GM21390 (cell line): ENCODE measurements around the gene ACOT2.

Experiments
- ATAC-seq: cut with Tn5 transposase; IDR thresholded peaks from one replicate; pipeline ENCODE4 v1.9.1; 2021; ENCODE audit not compliant: unreplicated experiment

Gene ACOT2

GRCh38 chr14:73613046-73613383, 44.0 kb downstream of the ACOT2 start:
- peak; percentile 9 for ATAC-seq

DNA sequence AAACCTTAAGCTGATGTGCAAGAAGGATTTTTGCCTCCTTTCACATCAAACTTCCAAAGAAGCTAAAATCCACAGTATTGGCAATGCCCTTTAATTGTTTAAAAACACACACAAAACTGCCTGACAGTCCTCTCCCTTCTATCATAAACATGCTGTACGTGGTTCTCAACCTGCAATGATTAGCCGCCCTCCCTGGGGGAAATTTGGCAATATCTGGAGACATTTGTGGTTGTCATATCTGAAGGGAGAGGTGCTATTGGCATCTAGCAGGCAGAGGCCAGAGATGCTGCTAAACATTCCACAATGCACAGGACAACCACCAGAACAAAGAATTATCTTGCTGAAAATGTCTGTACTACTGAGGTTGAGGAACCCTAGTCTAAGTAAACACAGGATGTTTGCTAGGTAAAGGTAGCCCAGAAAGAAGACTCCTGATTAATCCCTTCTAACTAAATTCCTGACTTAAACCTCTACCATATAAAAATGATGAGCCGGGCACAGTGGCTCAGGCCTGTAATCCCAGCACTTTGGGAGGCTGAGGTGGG, 44.5 kb downstream of the ACOT2 start:
- ATAC-seq, result no peak

- ATAC-seq, result no peak
These were observed 47.8 kb downstream of the ACOT2 start for GRCh38 chr14:73616831-73617230.

- ATAC-seq, result no peak
These were observed 50.5 kb downstream of the ACOT2 start for GRCh38 chr14:73619524-73619923.

DNA sequence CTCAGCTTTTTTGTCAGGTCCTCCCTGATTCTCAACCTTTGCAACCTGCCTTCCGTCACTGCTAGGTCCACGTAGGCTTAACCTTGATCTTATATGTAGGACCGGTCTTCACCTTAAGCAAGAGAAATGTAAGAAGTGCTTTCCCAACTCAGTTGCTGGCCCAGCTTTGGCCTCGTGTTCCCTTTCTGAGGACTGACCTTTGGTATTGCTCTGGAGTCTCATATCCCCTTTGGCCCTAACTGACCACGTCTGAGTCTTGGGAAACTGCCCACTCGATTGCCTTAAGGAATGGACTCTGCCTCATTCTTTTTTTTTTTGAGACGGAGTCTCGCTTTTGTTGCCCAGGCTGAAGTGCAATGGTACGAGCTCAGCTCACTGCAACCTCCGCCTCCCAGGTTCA, 51.3 kb downstream of the ACOT2 start:
- no peak for ATAC-seq

GRCh38 chr14:73623504-73624054, 54.6 kb downstream of the ACOT2 start:
- ATAC-seq, result no peak
